Adrenal gland (tissue), 5 donors: ENCODE data around the gene HIVEP3.

Experiments used
- CTCF ChIP-seq, 6 experiments: fragments of 450-650 bp in 4 of 6; fragments of 200-600 bp in 2 of 6; sonication (generic) in 1 of 6; IDR thresholded peaks; 1 replicate in 5 of 6; 2 replicates in 1 of 6; pipeline versions ENCODE4 v1.5.1 to v1.8.0; 2016 to 2021; ENCODE audit warnings: antibody characterized with exemption in 6 of 6, mild to moderate bottlenecking in 2 of 6, moderate library complexity in 1 of 6
- POLR2A ChIP-seq, 2 donors: fragments of 450-650 bp; IDR thresholded peaks; one replicate each; pipeline ENCODE4 v1.6.1; 2017; ENCODE audit warnings: antibody characterized with exemption in 2 of 2, mild to moderate bottlenecking in 2 of 2, moderate library complexity in 1 of 2
- donor health status: DM: no; HTN: no; CAD: no.

GRCh38 chr1:41483001-41483850 is 435.5 kb downstream of the HIVEP3 start:
- TF ChIP-seq CTCF (IDR thresholded peaks at IDR 0.05) (no peak), POLR2A (IDR thresholded peaks at IDR 0.05) (no peak)
